ENCODE data around the gene PPM1L.

The PPM1L gene

GRCh38 chr3:160883373-160883772 is 127.3 kb downstream of the PPM1L start:
- TF ChIP-seq ZNF565 (CRISPR knock-in tag; conservative IDR thresholded peaks at IDR 0.05; ENCODE audit: low read depth), result no peak
- no peak for TF ChIP-seq ISL1 (CRISPR knock-in tag; IDR thresholded peaks at IDR 0.05)
- no peak for TF ChIP-seq OSR1 (CRISPR knock-in tag; IDR thresholded peaks at IDR 0.05)
- TF ChIP-seq CREB5 (CRISPR knock-in tag; IDR thresholded peaks at IDR 0.05; ENCODE audit: low read depth), result no peak
- no peak for TF ChIP-seq GLIS3 (CRISPR knock-in tag; IDR thresholded peaks at IDR 0.05)
- TF ChIP-seq SNAI2 (CRISPR knock-in tag; IDR thresholded peaks at IDR 0.05), result no peak
- TF ChIP-seq ZFP3 (CRISPR knock-in tag; IDR thresholded peaks at IDR 0.05), result no peak
- TF ChIP-seq POU6F1 (CRISPR knock-in tag; IDR thresholded peaks at IDR 0.05; ENCODE audit: borderline replicate concordance, low read depth), result no peak
- no peak for TF ChIP-seq ZNF8 (CRISPR knock-in tag; IDR thresholded peaks at IDR 0.05)
- TF ChIP-seq TSHZ2 (CRISPR knock-in tag; IDR thresholded peaks at IDR 0.05), result no peak
- no peak for TF ChIP-seq ZC3H10 (CRISPR knock-in tag; IDR thresholded peaks at IDR 0.05)
- no peak for TF ChIP-seq BACH2 (CRISPR knock-in tag; IDR thresholded peaks at IDR 0.05; ENCODE audit: borderline replicate concordance)
- no peak for TF ChIP-seq ARNTL (CRISPR knock-in tag; IDR thresholded peaks at IDR 0.05; ENCODE audit: borderline replicate concordance, low read depth)
- no peak for TF ChIP-seq ESRRG (CRISPR knock-in tag; IDR thresholded peaks at IDR 0.05)
- no peak for TF ChIP-seq TOX (CRISPR knock-in tag; IDR thresholded peaks at IDR 0.05; ENCODE audit: borderline replicate concordance)
- no peak for ATAC-seq

GRCh38 chr3:160885791-160886286 is 129.8 kb downstream of the PPM1L start:
- ATAC-seq, result no peak
- TF ChIP-seq TSHZ2 (CRISPR knock-in tag; IDR thresholded peaks at IDR 0.05) (no peak), ZFP3 (CRISPR knock-in tag; IDR thresholded peaks at IDR 0.05) (no peak), PATZ1 (CRISPR knock-in tag; IDR thresholded peaks at IDR 0.05; ENCODE audit: borderline replicate concordance) (no peak)

GRCh38 chr3:160886421-160886820 is 130.4 kb downstream of the PPM1L start:
- no peak for ATAC-seq
- TF ChIP-seq ARNTL (CRISPR knock-in tag; IDR thresholded peaks at IDR 0.05; ENCODE audit: borderline replicate concordance, low read depth), result no peak
- TF ChIP-seq GLIS3 (CRISPR knock-in tag; IDR thresholded peaks at IDR 0.05), result no peak
- no peak for TF ChIP-seq ISL1 (CRISPR knock-in tag; IDR thresholded peaks at IDR 0.05)

- TF ChIP-seq POU6F1 (CRISPR knock-in tag; IDR thresholded peaks at IDR 0.05; ENCODE audit: borderline replicate concordance, low read depth), result no peak
- no peak for TF ChIP-seq PATZ1 (CRISPR knock-in tag; IDR thresholded peaks at IDR 0.05; ENCODE audit: borderline replicate concordance)
- ATAC-seq, result no peak
These were observed 137.2 kb downstream of the PPM1L start for GRCh38 chr3:160893207-160893606.

Measured in SK-N-SH treated with all-trans-retinoic acid at 6 μM for 48 hours (cell line).